Kidney (tissue), 14 donors: ENCODE measurements around the gene MAT2A. TPM values are rescaled to one million over a fixed set of nuclear protein-coding genes. Genes with fewer than 3 reads are reported as not detected.
A peak's percentile ranks its signal among the peaks of the same experiment; 100 is the strongest.

ENCODE experiments used
- DNase-seq, 5 donors: peaks; one replicate each; pipeline ENCODE4 v3.0.0-alpha.2; 2013 to 2020
- FAIRE-seq: peaks from 2 replicates; lab custom pipeline; 2012; peaks lifted over from hg19 to GRCh38; lab: Jason Lieb, UNC
- H3K27ac ChIP-seq, 2 donors: one replicate each; pipeline ENCODE4 v1.7.0; 2013; ENCODE audit warnings: low read depth in 2 of 2, low read length in 2 of 2, inconsistent platforms in 1 of 2
- H3K27me3 ChIP-seq: one replicate; pipeline ENCODE4 v1.7.1; 2013; ENCODE audit warnings: low read length, inconsistent platforms; ENCODE audit not compliant: control insufficient read depth, insufficient read depth
- H3K36me3 ChIP-seq, 3 donors: one replicate each; pipeline versions ENCODE4 v1.7.0 to v1.7.1; 2013; ENCODE audit warnings: low read length in 3 of 3, control low read depth in 1 of 3, inconsistent platforms in 1 of 3; ENCODE audit not compliant: insufficient read depth in 3 of 3, control insufficient read depth in 2 of 3
- H3K4me1 ChIP-seq, 3 donors: one replicate each; pipeline versions ENCODE4 v1.7.0 to v1.7.1; 2013; ENCODE audit warnings: low read length in 3 of 3, inconsistent platforms in 1 of 3, low read depth in 1 of 3; ENCODE audit not compliant: control insufficient read depth in 2 of 3, insufficient read depth in 2 of 3
- H3K4me3 ChIP-seq, 3 donors: one replicate each; pipeline versions ENCODE4 v1.7.0 to v1.8.1; 2013; ENCODE audit warnings: low read length in 3 of 3, control low read depth in 1 of 3, inconsistent platforms in 1 of 3
- H3K9ac ChIP-seq, 3 donors: one replicate each; pipeline versions ENCODE4 v1.7.0 to v1.7.1; 2013; ENCODE audit warnings: low read length in 3 of 3, control low read depth in 1 of 3, inconsistent platforms in 1 of 3
- H3K9me3 ChIP-seq, 3 donors: one replicate each; pipeline versions ENCODE4 v1.7.0 to v1.7.1; 2013; ENCODE audit warnings: low read length in 3 of 3, control low read depth in 1 of 3, inconsistent platforms in 1 of 3; ENCODE audit not compliant: control insufficient read depth in 2 of 3, insufficient read depth in 1 of 3
- intact Hi-C: fragments of 100-400 bp; cut with DNase I; formaldehyde crosslinking; loops from one replicate; pipeline ENCODE4 v1.11.1; 2022
- polyA plus RNA-seq: library from polyadenylated mRNA; stranded (reverse); fragments of 350-450 nt; fragmentation: Illumina TruSeq; extraction: RNeasy Lipid Tissue Mini Kit (QIAGEN cat#74804); gene quantifications from one replicate; pipeline ENCODE4 v1.2.3, GENCODE V29; 2014; ENCODE audit warnings: low read depth, low replicate concordance; ENCODE audit not compliant: insufficient read depth
- total RNA-seq: library from RNA; stranded (reverse); fragmentation: NEBNext Ultra II Directional; extraction: Animal tissue kit (Norgen Biotek cat#: 25700); gene quantifications from one replicate; pipeline ENCODE4 v1.2.1, GENCODE V29; 2021
- TF ChIP-seq, protein P1 (sequence below): IDR thresholded peaks from 3 replicates; pipeline ENCODE4 v1.5.1; 2012; ENCODE audit warnings: mild to moderate bottlenecking, moderate library complexity, borderline replicate concordance; ENCODE audit not compliant: insufficient read depth; ENCODE audit errors: extremely low read depth
- donor health status: control.
- donor health status: control.
- donor health status: control.
- donor health status: control.
- donor health status: control.
- donor health status: DM: yes; HTN: yes; CAD: no.
- donor health status: Normal renal cell carcinoma (clear cell type).

The MAT2A gene
- total and polyA plus RNA-seq, 2 donors from 2014 or later = 155 to 300 TPM

DNA sequence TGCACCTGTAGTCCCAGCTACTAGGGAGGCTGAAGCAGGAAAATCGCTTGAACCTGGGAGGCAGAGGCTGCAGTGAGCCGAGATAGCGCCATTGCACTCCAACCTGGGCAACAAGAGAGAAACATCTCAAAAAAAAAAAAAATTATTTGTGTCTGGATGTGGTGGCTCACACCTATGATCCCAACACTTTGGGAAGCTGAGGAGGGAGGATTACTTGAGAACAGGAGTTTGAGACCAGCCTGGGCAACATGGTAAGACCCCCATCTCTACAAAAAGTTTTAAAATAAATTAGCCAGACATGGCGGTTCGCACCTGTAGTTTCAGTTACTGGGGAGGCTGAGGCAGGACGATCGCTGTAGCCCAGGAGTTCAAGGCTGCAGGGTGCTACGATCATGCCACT, 36.8 kb downstream of the MAT2A start:
- peaks cover 0 to 23% (median 20%) of the 10 kb centered on the region in 3 donors for H3K4me1 ChIP-seq
- peak overlapping the region in 1 of 2 donors; percentile 17 for H3K27ac ChIP-seq
- no peak overlapping the region for H3K9ac ChIP-seq
- no peaks in the 10 kb centered on the region for H3K9me3 ChIP-seq
- TF ChIP-seq, protein P1, sequence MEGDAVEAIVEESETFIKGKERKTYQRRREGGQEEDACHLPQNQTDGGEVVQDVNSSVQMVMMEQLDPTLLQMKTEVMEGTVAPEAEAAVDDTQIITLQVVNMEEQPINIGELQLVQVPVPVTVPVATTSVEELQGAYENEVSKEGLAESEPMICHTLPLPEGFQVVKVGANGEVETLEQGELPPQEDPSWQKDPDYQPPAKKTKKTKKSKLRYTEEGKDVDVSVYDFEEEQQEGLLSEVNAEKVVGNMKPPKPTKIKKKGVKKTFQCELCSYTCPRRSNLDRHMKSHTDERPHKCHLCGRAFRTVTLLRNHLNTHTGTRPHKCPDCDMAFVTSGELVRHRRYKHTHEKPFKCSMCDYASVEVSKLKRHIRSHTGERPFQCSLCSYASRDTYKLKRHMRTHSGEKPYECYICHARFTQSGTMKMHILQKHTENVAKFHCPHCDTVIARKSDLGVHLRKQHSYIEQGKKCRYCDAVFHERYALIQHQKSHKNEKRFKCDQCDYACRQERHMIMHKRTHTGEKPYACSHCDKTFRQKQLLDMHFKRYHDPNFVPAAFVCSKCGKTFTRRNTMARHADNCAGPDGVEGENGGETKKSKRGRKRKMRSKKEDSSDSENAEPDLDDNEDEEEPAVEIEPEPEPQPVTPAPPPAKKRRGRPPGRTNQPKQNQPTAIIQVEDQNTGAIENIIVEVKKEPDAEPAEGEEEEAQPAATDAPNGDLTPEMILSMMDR = no peak
- intact Hi-C loops = no loop called here
- FAIRE-seq = no peak
- no peak for DNase-seq
- no peak overlapping the region for H3K4me3 ChIP-seq
- no peaks in the 10 kb centered on the region for H3K27me3 ChIP-seq
- no peaks in the 10 kb centered on the region for H3K36me3 ChIP-seq

DNA sequence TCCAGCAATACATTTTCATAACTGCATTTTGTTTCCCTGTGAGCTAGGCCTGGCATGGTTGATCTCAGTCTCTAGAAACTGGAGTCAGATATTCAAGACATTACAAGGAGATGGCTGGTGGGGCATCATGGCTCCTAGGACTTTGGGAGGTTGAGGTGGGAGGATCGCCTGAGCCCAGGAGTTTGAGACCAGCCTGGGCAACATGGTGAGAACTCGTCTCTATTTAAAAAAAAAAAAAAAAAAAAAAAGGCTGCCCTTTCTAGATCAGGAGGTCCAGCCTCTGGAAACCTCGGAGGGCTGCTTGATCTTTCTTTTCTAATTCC, 38.1 kb downstream of the MAT2A start:
- no peak for FAIRE-seq
- H3K4me1 ChIP-seq = peaks cover 0 to 23% (median 20%) of the 10 kb centered on the region in 3 donors
- no peaks in the 10 kb centered on the region for H3K27me3 ChIP-seq
- peaks cover 0 to 7% (median 0%) of the 10 kb centered on the region in 3 donors for H3K36me3 ChIP-seq
- TF ChIP-seq, protein P1 = no peak
- no peak for DNase-seq
- peak overlapping the region; percentile 85 to 94 for H3K27ac ChIP-seq
- intact Hi-C loops = no loop called here
- peak overlapping the region in 2 of 3 donors; percentile 65 to 80 for H3K4me3 ChIP-seq
- no peaks in the 10 kb centered on the region for H3K9me3 ChIP-seq
- H3K9ac ChIP-seq = peak overlapping the region in 1 of 3 donors; percentile 71

DNA sequence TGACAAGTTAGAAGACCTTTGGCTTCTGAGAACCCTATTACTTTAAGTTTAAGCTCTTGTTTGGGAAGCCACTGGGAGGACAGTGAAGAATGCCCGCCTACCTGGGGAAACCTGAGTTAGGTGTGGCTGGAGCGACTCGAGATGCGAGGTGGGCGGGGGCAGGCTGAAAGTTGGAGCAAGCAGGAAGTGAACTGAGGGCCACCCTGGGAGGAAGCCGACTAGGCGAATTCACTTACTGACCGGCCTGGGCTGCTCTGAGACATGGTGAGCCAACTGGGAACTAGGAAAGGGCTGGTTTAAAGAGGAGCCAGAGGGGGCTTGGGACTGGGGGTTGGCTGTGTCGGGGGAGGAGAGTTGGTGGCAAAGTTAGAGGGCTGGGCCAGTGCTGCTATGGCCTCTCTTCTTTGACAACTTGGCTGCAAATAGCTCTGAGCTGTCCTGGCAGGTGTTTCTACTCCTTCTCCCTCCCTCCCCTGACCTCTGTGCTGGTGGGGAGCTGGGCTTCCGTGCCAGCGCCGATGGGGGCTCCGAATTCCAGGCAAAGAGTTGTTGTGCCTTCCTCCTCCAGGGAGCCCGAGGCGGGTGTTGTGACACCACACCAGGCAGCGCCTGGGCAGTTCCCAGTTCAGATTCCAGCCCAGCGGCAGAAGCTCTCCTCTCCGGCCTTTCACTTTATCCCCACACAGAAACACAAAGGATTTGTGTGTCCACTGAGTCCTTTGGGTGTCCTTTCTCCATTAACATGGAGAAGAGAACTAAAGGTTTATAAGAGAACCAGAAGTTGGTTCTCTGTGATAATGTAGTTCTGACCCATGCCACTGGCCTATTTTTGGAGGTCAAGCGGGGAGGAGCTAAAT, 38.6 kb downstream of the MAT2A start, which contains the start of gene VAMP8:
TSS of gene VAMP8 (plus strand) at position 201 of the 857 bp plus-strand sequence. CDS start at position 262, 61 bp downstream.
- Histone ChIP-seq H3K9me3 (no peaks in the 10 kb centered on the region), H3K9ac (peak within 1 kb of the TSS; percentile 18 to 73 (median 71)), H3K36me3 (peaks cover 0 to 8% (median 0%) of the 10 kb centered on the region in 3 donors), H3K27me3 (no peaks in the 10 kb centered on the region), H3K27ac (peak within 1 kb of the TSS; percentile 85 to 94), H3K4me1 (peaks cover 0 to 23% (median 20%) of the 10 kb centered on the region in 3 donors), H3K4me3 (peak within 1 kb of the TSS; percentile 50 to 80 (median 65))
- intact Hi-C loops = no loop called here
- TF ChIP-seq, protein P1 = no peak
- peak; percentile 60 to 92 (median 73) for DNase-seq
- no peak for FAIRE-seq
